Right ventricle myocardium inferior (tissue), 1 donor: ENCODE data around the gene CDC42BPG. TPM values are rescaled to one million over a fixed set of nuclear protein-coding genes. Genes with fewer than 3 reads are reported as not detected.
A peak's percentile ranks its signal among the peaks of the same experiment; 100 is the strongest.

Source experiments
- ATAC-seq: fragments of 200-7000 bp; cut with Tn5 transposase; one replicate; pipeline ENCODE4 v1.9.1; 2020; ENCODE audit warnings: mild to moderate bottlenecking, moderate library complexity
- DNase-seq: peaks from one replicate; pipeline ENCODE4 v3.0.0; 2021; ENCODE audit errors: missing footprints
- intact Hi-C: fragments of 100-400 bp; cut with DNase I; formaldehyde crosslinking; loops from one replicate; pipeline ENCODE4 v1.11.0; 2022
- total RNA-seq: library from RNA; stranded (reverse); fragmentation: NEBNext Ultra II Directional; extraction: Animal tissue kit (Norgen Biotek cat#: 25700); gene quantifications from one replicate; pipeline ENCODE4 v1.2.1, GENCODE V29; 2021
- donor health status: DM: no; HTN: yes; CAD: no; lungs with severe emphysema.

Gene CDC42BPG
- total RNA-seq, 1 donor from 2014 or later, result 0.16 TPM

DNA sequence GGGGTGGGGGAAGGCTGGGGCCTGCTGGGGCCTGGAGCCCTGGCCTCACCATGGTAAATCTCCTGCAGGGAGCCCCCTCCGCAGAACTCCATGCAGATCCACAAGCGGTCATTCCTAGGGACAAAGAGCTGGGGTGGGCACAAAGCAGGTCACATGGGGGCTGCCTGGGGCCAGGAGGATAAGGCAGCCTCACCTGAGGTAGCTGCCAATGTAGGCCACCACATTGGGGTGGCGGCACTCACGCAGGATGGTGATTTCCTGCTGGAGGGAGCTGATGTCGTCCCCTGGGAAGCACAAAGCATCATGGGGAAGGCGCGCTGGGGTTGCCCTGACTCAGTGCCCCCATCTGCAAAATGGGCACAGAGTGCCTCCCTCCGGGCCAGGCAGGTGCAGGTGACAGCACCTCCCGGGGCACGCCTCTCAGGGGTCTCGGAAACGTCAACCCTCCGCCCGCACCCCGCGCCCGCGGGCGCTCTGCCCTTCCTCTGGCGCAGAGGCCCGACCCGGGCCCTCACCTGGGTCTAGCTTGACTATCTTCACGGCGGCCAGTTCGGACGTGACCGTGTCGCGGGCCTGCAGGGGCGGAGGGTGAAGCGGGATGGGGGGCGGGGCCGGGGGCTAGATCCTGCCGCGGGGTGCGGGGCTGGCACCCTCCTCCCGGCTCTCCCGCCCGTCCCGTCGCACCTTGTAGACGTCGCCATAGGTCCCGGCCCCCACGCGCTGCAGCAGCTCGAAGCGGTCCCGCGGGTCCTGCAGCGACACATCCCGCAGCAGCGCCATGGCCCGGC is 41.9 kb downstream of the CDC42BPG start:
- intact Hi-C loops, result no loop called here
- ATAC-seq (no peak), DNase-seq (peak; percentile 65)

DNA sequence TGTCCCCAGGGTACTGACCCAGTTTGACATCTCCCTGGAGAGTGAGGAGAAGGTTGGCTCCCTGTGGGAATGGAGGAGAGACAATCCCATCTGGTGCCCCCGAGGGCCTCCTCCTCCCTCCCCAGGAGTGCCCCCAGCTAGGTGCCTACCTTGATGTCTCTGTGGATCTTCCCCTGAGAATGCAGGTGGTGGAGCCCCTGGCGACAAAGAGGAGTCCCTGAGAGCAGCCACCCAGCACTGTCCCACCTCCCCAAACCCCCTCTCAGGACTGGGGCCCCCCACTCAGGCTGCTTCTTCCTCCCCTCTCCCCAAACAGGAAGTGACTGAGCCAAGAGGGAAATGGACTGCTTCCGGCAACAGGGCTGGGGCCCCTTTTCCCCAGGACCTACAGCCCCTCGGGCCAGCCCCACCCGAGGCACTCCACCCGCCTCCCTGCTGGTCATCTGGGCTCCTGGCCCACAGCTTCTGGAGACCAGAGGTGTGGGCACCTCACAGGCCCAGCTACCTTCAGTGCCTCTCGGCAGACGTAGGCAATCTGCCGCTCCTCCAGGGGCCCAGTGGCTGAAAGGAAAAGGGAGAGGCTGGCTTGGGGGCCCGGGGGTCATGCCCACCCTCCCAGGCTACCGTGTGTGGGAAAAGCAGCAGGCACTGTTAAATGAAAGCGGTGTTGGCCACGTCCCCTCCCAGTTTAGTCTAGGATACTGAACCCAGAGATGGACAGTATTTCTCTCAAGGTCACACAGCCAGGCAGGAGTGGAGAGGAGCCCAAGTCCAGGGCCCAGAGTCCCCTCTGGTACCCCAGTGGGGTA is 42.7 kb downstream of the CDC42BPG start:
- DNase-seq (peak; percentile 49), ATAC-seq (no peak)
- intact Hi-C loops, result no loop called here

DNA sequence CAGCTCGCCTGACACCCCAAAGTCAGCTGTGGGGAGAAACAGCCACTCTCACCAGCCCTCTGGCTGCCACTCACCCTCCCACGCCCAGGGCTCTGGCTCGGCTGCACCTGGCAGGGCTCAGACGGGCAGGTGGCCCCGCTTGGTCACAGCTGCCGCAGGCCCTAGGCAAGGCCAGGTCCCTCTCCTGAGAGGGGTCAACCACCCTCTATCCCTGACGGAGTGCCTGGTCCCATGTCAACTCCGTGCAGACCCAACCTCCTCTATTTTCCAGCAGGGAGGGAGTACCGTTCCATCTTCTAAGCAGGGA is 43.3 kb downstream of the CDC42BPG start:
- ATAC-seq (no peak), DNase-seq (no peak)
- intact Hi-C loops, result no loop called here

DNA sequence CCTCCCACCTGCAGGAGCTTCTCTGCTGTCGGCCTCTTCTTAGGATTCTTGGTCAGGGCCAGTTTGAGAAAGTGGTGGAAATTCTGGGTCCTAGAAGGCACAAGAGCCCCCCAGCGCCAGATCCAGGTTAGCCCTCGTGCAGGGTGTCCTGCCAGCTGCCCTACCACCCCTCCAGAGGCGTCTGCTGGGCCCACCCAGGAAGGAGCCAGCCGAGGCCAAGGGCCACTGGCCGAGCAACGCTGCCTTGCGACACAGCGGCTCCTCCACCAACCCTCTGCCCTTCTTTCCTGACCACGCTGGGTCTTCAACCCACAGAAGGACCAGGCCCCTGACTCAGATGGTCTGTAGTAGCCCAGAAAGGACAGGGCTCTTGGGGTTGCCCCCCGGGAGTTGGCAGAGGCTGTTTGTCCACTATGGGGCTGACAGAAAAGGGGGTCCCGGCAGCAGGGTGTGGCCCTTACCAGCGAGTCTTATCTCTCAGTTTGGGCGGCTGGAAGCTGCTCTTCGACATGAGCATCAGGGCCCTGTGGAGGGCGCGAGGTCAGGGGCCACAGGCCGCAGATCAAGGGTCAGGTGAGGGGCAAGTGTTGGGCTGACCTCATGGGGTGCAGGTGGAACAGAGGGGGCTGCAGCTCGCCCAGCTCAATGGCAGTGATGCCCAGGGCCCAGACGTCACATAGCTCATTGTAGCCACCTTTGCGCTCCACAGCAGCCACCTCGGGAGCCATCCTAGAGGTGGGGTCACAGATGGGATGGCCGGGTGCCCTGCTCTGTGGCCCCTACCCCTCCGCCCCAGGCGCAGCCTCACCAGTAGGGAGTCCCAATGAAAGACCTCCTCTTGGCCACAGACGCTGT is 43.9 kb downstream of the CDC42BPG start:
- ATAC-seq, result no peak
- intact Hi-C loops, result no loop called here
- DNase-seq, result peak; percentile 59

DNA sequence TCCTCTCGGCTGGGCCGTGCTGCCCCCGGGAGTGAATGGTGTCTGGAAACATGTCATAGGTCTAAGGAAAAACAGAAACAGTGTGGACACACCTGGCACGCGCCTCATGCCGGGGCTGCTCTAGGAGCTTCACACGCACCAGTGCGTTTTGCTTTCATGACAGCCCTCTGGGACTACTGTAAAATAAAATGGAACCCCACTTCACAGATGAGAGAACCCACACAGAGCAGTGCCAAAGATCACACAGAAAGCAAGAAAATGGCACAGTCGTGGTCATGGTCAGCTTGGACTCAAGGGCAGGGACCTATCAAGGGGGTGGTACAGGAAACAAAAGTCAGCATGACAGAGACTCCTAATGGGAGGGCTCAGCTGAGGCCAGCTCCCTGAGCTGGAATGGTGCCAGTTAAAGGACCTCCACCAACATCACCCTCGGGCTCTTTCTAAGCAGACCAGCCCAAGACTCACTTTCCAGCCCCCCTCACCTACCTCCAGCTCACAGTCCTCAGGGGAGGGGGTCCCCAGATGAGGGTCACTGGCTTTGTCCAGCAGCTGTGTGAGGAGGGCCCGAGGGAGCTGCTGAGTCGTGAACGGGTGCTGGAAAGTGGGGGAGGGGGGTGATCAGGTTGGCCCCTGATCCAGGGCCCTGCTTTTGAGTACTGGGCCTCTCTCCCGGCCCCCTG is 44.7 kb downstream of the CDC42BPG start:
- DNase-seq, result peak; percentile 65
- intact Hi-C loops, result no loop called here
- no peak for ATAC-seq

DNA sequence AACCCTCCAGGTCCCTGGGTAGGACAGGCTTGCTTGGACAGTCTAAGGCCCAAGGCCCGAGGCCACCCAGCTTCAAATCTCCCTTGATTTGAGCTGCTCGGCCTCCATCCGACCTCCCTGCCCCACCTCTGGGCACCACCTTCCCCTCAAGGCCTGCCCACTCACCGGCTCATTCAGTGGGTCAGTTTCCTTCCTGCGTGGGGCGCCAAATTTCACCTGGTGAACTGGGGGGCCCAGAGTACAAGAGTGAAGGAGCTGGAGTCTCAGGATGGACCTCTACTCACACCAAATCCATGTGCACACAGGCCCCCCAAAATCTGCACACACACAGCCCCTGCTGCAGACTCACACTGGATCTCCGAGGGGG is 45.2 kb downstream of the CDC42BPG start:
- intact Hi-C loops, result no loop called here
- DNase-seq, result peak; percentile 20
- no peak for ATAC-seq

DNA sequence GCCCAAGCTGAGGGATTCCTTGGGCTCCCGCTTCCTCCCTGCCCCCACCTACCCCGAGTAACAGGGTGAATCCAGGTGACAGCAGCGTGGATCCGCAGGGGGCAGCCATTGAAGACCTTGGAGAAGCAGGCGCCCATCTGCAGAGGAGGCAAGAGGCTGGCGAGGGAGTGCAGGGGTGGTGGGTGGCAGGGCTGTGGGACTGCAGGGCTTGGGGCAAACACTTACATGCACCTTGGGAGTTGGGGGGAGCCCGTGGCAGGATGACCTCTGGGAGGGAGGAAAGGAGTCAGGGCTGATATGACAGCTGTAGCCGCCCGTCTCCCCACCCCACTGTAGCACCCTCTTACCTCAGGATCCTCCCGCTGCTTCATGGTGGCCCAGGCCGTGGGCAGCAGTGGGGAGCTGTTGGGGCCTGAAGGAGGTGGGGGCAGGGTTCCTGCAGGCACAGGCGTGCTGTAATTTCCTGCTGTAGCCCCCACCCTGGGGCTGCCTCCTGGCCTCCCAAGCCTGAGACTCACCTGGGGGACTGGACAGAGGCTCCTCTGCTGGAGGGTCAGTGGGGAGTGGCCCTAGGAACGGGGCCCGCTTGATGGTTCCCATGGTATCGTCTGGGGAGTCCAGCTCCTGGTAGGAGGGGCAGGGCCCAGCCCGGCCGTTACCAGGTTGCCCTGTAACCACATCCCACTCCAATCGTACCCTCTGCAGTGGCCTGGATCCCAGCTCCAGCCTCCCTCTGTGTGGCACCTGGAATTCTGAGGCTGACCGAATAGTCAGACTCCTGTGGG is 47.5 kb downstream of the CDC42BPG start:
- ATAC-seq (no peak), DNase-seq (peak; percentile 53)
- intact Hi-C loops, result no loop called here

DNA sequence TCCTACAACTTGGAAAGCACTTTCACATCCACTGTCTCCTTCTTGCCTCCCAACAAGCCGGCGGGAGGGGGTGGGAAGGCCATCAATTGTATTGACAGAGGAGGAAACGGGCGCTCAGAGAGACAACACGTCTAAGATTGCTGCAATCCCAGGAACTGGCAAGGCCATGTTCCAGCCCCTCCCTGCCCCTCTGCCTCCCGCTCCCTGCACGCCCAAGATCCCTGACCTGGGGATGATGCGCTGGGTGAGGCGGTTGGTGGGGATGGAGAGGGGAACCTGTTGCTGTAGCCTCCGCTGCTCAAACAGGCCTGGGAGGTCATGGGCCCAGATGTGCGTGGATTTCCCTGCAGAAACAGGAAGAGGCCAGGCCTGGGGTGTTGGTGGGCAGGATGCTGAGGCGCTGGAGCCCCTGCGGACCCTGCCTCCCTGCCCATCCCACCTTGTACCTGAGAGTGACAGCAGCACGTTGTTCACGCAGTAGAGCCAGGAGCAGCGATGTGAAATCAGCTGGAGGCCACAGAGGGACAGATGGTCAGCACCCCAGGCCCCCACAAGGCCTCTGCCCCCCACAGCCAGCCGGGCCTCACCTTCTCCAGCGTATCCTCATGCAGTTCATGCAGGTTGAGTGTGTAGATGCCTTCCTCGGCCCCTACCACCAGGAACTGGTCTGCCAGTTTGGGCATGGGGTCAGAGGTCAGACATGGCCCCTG is 48.3 kb downstream of the CDC42BPG start:
- intact Hi-C loops, result no loop called here
- DNase-seq (no peak), ATAC-seq (no peak)

DNA sequence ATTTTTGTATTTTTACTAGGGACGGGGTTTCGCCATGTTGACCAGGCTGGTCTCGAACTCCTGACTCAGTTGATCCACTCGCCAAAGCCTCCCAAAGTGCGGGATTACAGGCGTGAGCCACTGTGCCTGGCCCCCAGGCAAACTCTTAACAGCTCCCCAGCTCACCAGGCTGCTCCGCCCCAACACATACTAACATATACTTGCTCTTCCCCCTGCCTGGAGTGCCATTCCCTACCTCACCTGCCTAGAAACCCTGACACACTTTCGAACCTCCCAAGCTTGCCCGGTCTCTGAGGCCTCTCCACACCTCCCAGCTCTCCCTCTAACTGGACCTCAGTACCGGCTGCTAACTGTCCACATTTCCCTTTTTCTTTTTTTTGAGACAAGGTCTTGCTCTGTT is 49.9 kb downstream of the CDC42BPG start:
- DNase-seq, result no peak
- no peak for ATAC-seq
- intact Hi-C loops, result no loop called here

DNA sequence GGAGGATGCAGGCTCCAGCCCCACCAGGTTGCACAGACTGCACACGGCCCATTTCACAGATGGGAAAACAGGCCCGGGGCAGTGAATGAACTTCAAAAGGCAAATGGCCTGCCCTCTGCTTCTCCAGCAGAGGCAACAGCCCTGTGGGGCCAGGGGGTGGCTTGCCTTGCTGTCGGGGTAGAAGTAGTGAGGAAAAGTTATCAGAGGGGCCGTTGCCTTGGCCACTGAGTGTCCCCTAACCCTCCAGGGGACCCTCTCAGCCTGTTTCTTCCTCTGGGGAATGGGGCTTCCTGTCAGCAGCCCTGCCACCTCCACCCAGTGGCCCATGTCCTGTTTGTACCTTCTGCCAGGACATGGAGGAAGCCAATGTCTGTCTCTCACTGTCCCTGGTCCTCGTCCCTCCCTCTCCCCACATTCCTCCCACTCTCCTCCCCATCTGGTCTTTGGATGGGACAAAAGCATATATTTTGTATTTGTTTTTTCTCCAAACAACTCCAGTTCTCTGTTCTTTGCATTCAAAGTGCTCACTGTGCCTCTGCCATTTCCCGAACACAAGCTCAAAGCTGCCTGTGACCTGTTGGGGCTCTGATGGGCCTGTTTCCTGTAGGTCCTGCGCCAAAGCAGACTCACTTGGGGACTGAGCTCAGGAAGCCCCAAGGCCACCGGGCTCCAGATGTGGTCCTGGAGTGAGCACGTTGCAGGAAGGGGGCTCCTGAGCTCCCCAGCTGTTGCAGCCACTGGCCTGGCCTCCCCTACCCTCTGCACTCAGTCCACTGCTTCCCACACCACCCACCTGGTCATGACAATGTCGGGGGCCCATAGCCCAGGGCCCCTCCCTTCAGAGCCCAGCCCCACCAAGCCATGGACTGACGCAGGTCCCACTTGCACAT is 50.9 kb downstream of the CDC42BPG start:
- DNase-seq (no peak), ATAC-seq (no peak)
- intact Hi-C loops, result no loop called here

DNA sequence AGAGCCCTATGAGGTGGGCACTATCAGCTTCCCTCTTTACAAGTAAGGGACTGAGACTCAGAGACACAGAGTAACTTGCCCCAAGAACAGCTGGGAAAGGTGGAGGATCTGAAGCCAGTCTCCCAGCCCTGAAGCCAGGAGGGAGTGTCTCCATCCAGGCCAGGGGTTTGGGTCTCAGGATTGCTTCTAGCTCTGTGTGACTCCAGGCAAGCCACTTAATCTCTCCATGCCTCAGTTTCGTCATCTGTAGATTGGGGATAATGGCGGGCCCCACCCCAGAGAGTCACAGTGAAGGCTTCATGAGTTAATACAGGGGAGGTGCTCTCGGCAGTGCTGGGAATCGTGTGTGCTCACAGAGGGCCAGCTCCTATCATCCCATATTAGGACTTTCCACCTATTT is 52.0 kb downstream of the CDC42BPG start:
- DNase-seq (no peak), ATAC-seq (no peak)
- intact Hi-C loops, result no loop called here

DNA sequence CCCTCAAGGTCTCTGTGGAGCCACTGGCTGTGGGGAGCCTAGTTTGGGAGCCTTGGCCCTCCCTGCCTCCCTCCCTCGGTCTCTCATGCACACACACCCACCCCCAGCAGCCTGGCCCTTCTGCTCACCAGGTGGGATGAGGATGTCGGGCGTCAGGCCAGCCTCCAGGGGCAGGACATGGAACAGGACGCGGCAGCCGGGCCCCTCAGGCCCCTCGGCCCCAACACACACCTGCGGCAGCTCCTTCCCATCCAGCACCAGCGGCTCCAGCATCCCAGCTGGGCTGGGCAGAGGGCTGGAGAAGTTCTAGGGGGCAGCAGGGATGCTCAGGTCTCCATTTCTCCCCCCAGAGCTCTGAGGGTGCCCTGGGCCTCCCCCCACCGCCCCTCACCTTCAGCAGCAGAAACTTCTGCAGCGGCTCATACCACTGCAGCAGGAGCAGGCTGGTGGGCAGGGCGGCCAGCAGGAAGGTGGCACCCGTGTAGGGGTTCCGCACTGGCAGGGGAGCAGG is 52.6 kb downstream of the CDC42BPG start:
- intact Hi-C loops, result no loop called here
- DNase-seq, result no peak
- no peak for ATAC-seq

DNA sequence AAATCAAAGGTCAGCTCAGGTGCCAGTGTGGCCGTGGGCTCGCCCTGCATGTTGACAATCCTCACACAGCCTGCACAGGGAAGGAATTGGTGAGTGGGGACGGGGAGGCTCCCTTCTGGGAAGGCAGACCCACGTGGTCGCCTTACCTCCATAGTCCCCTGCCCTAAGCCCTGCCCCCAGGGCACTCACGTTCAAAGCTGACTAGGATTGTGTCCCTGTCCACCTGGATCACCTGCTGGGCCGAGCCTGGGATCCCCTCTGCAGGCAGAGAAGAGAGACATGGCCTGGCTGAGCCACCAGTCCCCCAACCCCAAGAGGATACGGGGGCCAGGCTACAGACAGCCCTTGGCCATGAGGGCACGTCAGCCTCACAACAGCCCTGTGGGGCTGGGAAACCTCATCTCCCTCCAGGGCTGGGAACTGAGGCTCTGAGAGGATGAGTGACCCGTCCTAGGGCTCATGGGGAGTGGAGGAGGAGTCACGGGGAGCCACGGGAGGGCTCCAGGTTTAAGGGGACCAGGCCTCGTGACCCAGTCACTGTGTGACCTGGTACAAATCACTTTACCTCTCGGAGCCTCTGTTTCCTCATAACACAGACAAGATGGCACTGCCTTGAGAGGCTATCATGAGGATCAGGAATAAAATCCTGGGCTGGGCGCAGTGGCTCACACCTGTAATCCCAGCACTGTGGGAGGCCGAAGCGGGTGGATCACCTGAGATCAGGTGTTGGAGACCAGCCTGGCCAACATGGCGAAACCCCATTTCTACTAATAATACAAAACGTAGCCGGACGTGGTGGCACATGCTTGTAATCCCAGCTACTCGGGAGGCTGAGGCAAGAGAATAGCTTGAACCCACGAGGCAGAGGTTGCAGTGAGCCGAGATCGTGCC is 54.0 kb downstream of the CDC42BPG start:
- peak; percentile 16 for DNase-seq
- ATAC-seq, result no peak
- intact Hi-C loops, result no loop called here

DNA sequence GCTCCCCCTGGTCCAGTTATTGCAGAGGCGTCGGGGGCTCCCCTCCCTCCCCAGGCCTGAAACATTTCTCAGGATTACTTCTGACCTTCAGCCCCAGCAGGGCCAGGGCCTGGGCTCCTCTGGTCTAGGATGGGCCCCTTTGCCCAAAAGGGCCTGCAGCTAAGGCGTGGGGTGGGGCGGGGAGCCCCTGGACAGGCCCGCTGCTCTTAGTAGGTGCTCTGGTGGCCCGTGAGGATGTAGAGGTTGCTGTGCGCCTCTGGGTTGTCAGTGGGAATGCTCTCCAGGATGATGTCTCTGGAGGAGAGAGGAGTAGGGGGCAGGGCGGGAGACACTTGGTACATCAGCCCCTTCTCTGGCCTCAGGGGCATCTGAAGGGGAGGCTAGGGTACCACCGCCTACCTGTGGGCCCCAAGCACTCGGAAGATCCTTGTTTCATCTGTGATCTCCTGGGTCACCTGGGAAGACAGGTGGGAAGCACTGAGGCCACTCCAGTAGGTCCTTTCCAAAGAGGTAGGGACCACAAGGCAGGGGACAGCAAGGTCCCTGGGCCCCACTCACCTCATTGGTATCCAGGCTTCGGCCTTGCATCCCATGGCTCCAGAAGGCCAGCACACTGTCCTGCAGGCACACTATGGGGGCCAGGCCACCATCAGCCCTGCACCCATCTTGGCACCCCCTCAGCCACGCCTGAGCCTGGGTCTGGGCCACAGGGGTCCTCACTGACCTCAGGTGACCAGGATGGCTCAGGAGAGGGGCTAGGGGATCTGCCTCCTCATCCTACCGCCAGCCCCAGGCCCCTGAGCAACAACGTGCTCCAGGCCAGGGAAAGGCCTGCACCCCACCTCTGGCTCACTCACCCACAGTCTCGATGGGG is 54.9 kb downstream of the CDC42BPG start:
- intact Hi-C loops, result no loop called here
- ATAC-seq, result no peak
- DNase-seq, result peak; percentile 43
